Measurements from ENCODE around the gene ADAT2.

- no peak for TF ChIP-seq POLR2A (IDR thresholded peaks at IDR 0.05)
- TF ChIP-seq CTCF (IDR thresholded peaks at IDR 0.05), result no peak
Observed at GRCh38 chr6:143376375-143376774, 74.1 kb downstream of the ADAT2 start.
